ENCODE data around the gene ACIN1. TPM values are rescaled to one million over a fixed set of nuclear protein-coding genes. Genes with fewer than 3 reads are reported as not detected.

Gene ACIN1
- total RNA-seq, 1 donor from 2014 or later, result 137 TPM

DNA sequence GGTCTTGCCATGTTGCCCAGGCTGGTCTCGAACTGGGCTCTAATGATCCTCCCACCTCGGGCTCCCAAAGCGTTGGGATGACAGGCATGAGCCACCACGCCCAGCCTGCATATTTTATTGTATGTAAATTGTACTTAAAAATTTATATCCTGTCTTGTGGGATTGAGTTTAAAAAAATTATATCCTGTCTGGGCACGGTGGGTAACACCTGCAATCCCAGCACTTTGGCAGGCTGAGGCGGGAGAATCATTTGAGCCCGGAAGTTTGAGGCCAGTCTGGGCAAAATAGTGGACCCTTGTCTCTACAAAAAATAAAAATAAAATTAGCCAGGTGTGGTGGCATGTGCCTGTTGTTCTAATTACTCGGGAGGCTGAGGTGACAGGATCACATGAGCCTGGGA, 38.0 kb upstream of the ACIN1 start:
- peaks cover 25% of the 10 kb centered on the region for H3K27me3 Mint-ChIP-seq (ENCODE audit: low read depth)
- no peak overlapping the region for H3K4me3 Mint-ChIP-seq (ENCODE audit: unreplicated experiment)
- H3K9me3 Mint-ChIP-seq (ENCODE audit: low read depth), result no peaks in the 10 kb centered on the region
- TF ChIP-seq, protein P1, sequence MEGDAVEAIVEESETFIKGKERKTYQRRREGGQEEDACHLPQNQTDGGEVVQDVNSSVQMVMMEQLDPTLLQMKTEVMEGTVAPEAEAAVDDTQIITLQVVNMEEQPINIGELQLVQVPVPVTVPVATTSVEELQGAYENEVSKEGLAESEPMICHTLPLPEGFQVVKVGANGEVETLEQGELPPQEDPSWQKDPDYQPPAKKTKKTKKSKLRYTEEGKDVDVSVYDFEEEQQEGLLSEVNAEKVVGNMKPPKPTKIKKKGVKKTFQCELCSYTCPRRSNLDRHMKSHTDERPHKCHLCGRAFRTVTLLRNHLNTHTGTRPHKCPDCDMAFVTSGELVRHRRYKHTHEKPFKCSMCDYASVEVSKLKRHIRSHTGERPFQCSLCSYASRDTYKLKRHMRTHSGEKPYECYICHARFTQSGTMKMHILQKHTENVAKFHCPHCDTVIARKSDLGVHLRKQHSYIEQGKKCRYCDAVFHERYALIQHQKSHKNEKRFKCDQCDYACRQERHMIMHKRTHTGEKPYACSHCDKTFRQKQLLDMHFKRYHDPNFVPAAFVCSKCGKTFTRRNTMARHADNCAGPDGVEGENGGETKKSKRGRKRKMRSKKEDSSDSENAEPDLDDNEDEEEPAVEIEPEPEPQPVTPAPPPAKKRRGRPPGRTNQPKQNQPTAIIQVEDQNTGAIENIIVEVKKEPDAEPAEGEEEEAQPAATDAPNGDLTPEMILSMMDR (IDR thresholded peaks at IDR 0.05), result no peak
- no peak for DNase-seq (ENCODE audit: low spot score)
- H3K36me3 Mint-ChIP-seq (ENCODE audit: low read depth), result no peaks in the 10 kb centered on the region
- no peaks in the 10 kb centered on the region for H3K4me1 Mint-ChIP-seq (ENCODE audit: low read depth)
- H3K27ac Mint-ChIP-seq (ENCODE audit: unreplicated experiment), result no peak overlapping the region

DNA sequence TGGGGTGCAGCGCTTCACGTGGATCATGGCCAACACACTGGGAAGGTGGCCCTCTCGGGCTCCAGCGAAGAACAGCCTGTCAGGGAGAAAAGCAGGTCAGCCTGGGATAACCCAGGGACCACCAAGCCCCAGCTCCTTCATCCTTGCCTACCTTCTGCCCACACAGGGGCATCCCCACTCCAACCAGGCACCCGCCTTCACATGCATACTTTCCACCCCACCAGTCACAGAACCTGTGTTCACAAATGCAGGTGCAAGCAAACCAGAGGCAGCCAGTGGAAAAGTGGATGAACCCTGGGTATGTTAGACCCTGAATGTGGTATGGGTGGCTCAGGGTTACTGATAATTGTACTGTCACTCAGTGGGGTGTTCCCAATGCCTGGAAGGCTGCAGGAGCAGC, 36.5 kb upstream of the ACIN1 start:
- Mint-ChIP-seq H3K9me3 (ENCODE audit: low read depth) (no peaks in the 10 kb centered on the region), H3K4me1 (ENCODE audit: low read depth) (no peaks in the 10 kb centered on the region), H3K36me3 (ENCODE audit: low read depth) (no peaks in the 10 kb centered on the region), H3K27ac (ENCODE audit: unreplicated experiment) (no peak overlapping the region), H3K4me3 (ENCODE audit: unreplicated experiment) (no peak overlapping the region), H3K27me3 (ENCODE audit: low read depth) (peaks cover 25% of the 10 kb centered on the region)
- TF ChIP-seq, protein P1 (IDR thresholded peaks at IDR 0.05), result no peak
- DNase-seq (ENCODE audit: low spot score), result no peak

DNA sequence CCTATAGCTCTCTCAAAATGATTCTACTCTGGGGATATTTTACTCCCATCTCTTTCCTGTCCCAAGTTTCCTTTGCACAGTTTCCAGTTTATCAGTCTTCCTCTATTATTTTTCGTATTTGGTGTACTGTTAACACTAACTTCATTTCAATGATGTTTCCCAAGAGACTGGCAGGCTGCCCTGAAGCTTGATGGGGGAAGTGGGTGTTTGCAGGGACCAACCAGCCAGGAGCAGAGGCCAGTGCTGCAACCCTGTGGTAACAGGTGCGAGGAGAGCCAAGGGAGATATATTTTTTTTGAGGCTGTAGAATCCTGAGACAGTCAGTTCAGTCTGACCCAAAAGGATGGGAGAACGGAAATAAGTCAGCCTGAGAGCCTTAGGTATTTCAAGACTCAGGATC, 35.9 kb upstream of the ACIN1 start:
- TF ChIP-seq, protein P1 (IDR thresholded peaks at IDR 0.05), result no peak
- Mint-ChIP-seq H3K4me3 (ENCODE audit: unreplicated experiment) (no peak overlapping the region), H3K9me3 (ENCODE audit: low read depth) (no peaks in the 10 kb centered on the region), H3K27me3 (ENCODE audit: low read depth) (peaks cover 28% of the 10 kb centered on the region), H3K27ac (ENCODE audit: unreplicated experiment) (no peak overlapping the region), H3K36me3 (ENCODE audit: low read depth) (no peaks in the 10 kb centered on the region), H3K4me1 (ENCODE audit: low read depth) (no peaks in the 10 kb centered on the region)
- DNase-seq (ENCODE audit: low spot score), result no peak

DNA sequence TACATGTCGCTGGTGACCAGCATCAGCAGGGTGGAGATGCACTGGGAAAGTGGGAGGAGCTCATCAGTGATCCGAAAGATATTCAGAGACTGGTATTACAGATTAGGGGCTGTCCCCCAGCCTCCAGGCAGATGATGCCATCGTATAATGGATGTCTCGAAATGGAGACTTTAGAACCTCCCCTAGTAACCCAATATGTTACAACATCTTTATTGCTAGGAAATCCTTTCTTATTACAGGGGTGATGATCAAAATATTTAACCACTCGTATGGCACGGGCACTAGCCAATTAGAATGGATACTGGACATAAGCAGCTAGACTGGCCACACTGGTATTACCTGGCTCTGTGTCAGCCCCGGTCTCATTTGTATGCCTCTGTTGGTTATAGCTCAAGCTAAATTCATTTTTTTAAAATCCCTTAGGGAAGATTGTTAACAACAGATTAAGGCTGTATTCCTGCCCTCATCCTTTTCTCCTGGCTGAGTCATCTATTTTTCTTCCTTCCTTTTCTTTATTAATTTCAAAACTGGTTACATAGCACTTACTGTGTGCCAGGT, 34.9 kb upstream of the ACIN1 start:
- Mint-ChIP-seq H3K27me3 (ENCODE audit: low read depth) (peaks cover 28% of the 10 kb centered on the region), H3K4me1 (ENCODE audit: low read depth) (no peaks in the 10 kb centered on the region), H3K4me3 (ENCODE audit: unreplicated experiment) (no peak overlapping the region), H3K27ac (ENCODE audit: unreplicated experiment) (no peak overlapping the region), H3K9me3 (ENCODE audit: low read depth) (no peaks in the 10 kb centered on the region), H3K36me3 (ENCODE audit: low read depth) (no peaks in the 10 kb centered on the region)
- TF ChIP-seq, protein P1 (IDR thresholded peaks at IDR 0.05), result no peak
- DNase-seq (ENCODE audit: low spot score), result no peak

DNA sequence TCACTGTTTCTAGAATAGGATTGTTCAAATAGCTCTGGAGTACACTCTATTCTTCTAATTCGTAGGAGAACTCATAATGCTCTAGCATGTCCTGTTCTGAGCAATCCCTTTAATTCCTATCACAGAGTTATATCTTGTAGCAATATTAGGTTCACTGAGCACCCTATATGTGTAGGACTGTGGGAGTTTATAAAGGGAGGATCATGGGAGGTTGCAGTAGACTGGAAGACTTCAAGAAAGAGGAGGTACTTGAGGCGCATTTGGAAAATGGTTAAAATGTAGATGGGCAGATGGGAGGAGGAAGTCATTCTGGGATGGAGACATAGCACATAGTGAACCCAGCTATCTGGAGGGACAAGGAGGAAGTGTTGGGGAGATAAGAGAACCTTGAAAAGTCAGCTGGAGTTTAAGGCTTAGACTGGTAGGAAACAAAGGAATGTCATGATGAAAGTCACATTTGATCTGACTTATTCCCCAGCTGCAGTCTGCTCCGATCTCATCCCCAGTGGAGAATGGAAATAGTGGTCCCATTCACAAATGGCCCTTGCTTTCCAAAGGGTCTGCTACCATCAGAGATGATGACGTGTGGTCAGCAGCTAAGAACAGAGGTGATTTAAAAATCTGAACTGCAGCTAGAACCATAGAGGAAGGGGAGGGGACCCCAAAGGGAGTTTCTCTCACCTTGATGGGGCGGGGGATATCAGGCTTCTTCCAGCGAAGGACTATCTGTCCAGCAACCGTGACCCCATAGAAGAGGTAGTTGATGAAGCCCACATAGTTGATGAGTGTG, 34.2 kb upstream of the ACIN1 start:
- H3K4me3 Mint-ChIP-seq (ENCODE audit: unreplicated experiment), result no peak overlapping the region
- H3K9me3 Mint-ChIP-seq (ENCODE audit: low read depth), result no peaks in the 10 kb centered on the region
- no peaks in the 10 kb centered on the region for H3K36me3 Mint-ChIP-seq (ENCODE audit: low read depth)
- peaks cover 28% of the 10 kb centered on the region for H3K27me3 Mint-ChIP-seq (ENCODE audit: low read depth)
- DNase-seq (ENCODE audit: low spot score), result no peak
- no peak overlapping the region for H3K27ac Mint-ChIP-seq (ENCODE audit: unreplicated experiment)
- no peaks in the 10 kb centered on the region for H3K4me1 Mint-ChIP-seq (ENCODE audit: low read depth)
- TF ChIP-seq, protein P1 (IDR thresholded peaks at IDR 0.05), result no peak
